ENCODE results near the gene ZNF211.

Gene ZNF211

DNA sequence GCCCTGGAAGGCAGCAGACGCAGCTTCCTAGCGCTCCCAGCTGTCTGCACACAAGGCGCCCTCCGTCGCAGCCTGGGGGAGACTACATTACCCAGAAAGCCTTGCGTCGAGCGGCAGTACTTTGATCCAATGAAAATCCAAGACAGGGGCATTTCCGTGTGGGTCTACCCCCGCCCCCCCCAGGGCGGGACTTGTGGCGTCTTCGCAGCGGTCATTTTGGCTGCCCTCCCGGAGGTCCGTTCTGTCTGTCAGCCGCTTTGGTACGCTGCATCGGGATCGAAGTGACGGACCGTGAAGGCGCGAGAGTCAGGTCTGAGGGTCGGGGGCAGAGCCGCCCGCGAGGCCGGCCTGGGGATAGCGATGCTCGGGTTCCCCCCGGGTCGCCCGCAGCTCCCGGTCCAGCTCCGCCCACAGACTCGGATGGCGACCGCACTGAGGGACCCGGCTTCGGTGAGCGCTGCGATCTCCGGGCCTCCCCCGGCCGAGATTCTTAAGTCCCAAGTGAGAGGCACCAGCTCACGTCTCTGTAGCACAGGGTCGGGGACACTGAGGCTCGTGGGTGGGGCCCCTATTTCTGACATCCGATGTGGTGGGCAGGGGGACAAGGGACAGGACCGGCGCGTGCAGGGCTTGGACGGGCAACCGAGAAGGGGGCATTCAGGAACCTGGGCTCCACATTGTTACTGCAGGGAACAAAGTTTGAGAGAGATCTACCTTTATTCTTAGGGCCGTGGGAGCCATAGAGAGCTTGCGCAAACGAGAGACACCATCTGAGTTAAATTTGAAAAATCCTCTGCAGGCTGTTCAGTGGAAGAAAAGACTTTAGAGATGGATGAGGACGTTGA is at the start of gene ZNF211:
TSS of gene ZNF211 (plus strand) at position 182 of the 845 bp plus-strand sequence. CDS start at position 361, 179 bp downstream.
- DNase-seq, result peak; percentile 93
- in situ Hi-C loops (cut with HindIII; ENCODE audit: low pct_ligation_motif_present, low pct_unique_long_range_greater_than_20kb, low sequenced_read_pairs), result no loop called here

DNA sequence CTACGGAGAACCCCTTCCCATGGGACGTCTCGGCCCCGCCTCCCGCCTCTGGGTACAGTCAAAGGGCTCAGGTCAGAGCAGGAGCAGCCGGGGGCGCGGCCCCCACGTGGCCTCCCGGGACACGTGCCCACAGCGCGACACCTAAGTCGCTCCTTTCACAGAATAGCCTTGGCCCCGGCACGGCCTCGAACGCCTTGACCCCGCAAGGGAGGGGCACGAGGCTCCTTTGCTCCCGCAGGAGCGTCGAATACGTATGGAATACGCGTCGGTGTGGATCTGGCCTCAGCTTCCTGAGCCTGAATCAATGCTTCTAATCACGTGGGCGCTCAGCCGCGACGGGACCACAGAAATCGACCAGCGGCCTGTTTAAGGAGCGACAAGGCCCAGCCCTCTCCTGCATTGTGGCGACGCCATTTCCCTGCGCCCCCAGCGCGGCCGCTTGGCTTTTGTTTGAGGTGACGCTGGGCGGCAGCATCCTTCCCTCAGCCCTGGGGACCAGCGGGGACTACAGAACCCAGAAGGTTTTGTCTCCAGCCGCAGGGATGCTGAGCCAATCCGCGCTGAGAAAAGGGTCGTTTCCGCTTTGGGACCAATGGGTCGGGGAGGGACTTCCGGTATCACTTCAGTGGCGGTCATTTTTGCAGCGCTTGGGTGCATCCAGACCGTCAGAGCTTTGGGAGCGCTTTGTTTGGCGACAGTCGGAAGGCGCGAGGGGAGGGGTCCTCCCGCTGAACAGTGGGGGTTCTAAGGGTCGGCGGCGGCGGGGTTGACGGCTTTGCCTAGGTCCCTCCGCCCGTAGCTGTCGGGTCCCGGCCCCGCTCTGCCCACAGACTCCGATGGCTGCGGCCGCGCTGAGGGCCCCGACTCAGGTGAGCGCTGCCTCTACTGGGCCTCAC is 49.2 kb upstream of the ZNF211 start, which contains the start of gene ZIK1:
TSS of gene ZIK1 (plus strand) at position 625 of the 896 bp plus-strand sequence. CDS start at position 837, 212 bp downstream.
- in situ Hi-C loops (cut with HindIII; ENCODE audit: low pct_ligation_motif_present, low pct_unique_long_range_greater_than_20kb, low sequenced_read_pairs), result no loop called here
- DNase-seq, result no peak

DNA sequence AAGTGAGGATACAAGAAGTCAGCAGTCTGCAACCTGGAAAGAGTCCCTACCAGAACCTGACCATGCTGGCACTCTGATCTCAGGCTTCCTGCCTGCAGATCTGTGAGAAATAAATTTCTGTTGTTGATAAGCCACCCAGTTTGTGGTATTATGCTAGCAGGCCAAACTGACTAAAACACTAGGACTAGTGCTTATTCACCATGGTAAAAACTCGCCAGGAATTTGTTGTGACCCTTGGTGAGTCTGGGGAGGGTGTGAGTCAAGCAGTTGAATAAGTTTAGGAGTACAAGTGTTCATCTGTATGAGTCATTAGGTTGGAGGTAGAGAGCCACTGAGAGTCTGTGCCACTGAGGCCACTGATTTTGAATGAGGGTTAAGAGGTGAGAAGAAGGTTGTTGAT is 45.4 kb upstream of the ZNF211 start:
- DNase-seq, result peak; percentile 67
- in situ Hi-C loops (cut with HindIII; ENCODE audit: low pct_ligation_motif_present, low pct_unique_long_range_greater_than_20kb, low sequenced_read_pairs), result no loop called here

DNA sequence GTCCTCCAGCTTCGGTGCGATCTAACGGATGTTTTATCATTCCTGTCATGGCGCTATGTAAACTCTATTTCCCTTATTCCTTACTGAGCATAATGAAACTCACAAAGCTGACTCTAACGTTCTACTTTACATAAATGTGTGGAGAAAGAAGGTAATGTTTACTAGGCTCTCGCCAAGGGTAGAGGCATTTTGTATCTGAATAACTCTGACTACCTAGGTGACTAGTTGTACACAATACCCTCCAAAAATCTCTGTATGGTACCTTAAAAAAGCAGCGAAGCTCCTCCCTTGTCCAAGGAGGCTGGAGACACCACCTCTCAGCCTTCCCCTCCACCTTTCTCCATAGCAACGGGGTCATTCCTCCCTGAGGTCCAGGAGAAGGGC is 33.6 kb upstream of the ZNF211 start:
- in situ Hi-C loops (cut with HindIII; ENCODE audit: low pct_ligation_motif_present, low pct_unique_long_range_greater_than_20kb, low sequenced_read_pairs), result no loop called here
- no peak for DNase-seq

DNA sequence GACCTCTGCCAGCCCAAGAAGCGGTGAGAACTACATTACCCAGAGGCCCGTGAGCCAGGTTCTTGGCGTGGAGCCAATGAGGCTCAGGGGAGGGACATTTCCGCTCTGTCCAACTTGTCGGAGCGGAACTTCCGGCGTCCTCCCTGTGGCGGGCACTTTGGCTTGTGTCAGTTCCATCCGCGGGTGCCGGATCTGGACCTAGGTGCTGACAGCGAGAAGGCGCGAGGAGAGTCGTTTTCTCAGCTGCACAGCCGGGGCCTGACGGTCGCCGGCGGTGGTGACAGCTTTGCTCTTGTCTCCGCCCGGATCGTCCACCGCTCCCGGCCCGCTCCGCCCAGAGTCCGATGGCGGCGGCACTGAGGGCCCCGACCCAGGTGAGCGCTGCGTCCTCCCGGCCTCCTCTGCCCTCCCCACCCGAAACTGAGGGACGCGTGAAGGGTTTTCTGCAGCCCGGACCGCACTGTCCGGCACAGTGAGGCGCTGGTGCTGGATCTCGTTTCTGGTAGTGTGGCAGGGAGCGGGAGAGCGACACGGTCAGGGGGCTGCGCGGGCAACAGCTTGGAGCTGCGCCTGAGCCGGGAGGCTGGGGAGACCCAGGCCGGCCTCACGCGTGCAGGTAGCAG is 33.1 kb upstream of the ZNF211 start, which contains the start of gene ZNF530:
TSS of gene ZNF530 (plus strand) at position 125 of the 623 bp plus-strand sequence. CDS start 4,461 bp downstream, outside the sequence.
- in situ Hi-C loops (cut with HindIII; ENCODE audit: low pct_ligation_motif_present, low pct_unique_long_range_greater_than_20kb, low sequenced_read_pairs), result no loop called here
- peak; percentile 84 for DNase-seq

DNA sequence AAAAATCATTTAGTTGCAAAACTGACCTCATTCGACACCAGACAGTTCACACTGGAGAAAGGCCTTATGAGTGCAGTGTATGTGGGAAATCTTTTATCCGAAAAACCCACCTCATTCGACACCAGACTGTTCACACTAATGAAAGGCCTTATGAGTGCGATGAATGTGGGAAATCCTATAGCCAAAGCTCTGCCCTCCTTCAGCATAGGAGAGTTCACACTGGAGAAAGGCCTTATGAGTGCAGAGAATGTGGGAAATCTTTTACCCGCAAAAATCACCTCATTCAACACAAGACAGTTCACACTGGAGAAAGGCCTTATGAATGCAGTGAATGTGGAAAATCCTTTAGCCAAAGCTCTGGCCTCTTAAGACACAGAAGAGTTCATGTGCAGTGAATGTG is 26.0 kb upstream of the ZNF211 start:
- in situ Hi-C loops (cut with HindIII; ENCODE audit: low pct_ligation_motif_present, low pct_unique_long_range_greater_than_20kb, low sequenced_read_pairs), result no loop called here
- no peak for DNase-seq

DNA sequence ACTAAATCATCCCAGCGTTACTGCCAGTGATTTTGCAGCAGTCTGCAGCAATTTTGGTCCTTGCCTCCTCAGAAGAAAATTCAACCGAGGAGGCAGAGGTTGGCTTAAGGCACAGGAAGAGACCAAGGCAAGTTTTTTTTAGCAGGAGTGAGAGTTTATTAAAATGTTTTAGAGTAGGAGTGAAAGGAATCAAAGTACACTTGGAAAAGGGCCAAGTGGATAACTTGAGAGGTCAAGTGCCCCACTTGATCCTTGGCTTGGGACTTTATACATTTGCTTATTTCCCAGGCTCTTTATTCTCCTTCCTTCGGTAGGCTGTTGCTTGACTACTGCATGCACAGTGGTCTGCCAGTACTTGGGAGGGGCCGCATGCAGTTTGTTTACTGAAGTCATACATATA is 21.9 kb upstream of the ZNF211 start:
- in situ Hi-C loops (cut with HindIII; ENCODE audit: low pct_ligation_motif_present, low pct_unique_long_range_greater_than_20kb, low sequenced_read_pairs), result no loop called here
- DNase-seq, result no peak

DNA sequence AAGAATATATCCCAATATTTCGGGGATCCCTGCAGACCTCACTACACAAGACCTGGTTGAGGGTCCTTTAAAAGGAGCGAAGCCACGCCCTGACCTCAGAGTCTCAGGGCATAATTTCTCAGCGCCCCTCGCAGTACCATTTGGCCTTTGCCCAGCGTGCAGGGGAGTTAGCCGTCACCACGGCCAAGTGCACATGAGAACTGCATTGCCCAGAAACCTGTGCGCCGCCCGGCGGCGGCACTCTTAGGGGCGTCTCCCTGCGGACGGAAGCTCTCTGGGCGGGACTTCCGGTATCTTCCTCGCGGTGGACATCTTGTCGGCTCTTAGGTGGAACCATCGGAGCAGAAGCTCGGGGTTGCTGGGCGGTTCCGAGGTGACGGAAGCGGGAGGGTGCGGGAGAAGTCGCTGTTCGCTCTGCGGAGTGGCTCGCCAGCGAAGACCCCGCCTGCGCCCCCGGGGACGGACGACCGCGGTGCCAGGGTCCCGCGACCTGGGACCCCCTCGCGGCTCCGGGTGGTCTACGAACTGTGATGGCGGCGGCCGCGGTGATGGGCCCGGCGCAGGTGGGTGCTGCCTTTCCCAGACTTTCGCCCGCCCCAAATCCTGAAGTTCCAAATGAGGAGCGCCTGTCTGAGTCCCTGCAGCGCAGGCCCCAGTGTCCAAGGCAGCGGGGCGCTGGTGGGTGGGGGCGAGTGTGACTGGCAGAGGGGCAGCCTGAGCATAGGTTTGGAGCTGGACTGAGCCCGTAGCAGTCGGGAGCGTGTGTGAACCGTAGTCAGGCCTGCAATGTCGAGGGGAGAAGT is 18.8 kb upstream of the ZNF211 start, which contains the start of gene ZNF134:
TSS of gene ZNF134 (plus strand) at position 302 of the 803 bp plus-strand sequence. CDS start 5,227 bp downstream, outside the sequence.
- in situ Hi-C loops (cut with HindIII; ENCODE audit: low pct_ligation_motif_present, low pct_unique_long_range_greater_than_20kb, low sequenced_read_pairs), result no loop called here
- peak; percentile 88 for DNase-seq

DNA sequence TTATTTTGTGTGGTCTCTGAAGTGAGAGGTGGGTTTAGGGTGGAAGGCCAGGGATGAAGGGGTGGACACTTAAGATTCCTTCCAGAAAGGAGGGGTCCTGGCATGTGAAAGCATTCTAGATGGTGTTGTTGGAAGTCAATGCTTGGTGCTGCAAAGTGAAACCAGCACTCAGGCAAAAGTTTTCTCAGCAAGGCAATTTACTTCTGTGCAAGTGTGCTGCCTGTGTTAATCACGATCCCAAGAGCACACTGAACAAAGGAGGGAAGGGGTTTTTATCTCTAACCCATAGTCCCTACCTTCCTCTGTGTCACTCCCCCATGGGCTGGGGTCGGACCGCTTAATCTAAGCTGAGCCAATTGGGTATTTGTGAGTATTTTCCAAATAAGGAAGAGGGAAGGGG is 17.6 kb upstream of the ZNF211 start:
- in situ Hi-C loops (cut with HindIII; ENCODE audit: low pct_ligation_motif_present, low pct_unique_long_range_greater_than_20kb, low sequenced_read_pairs), result no loop called here
- no peak for DNase-seq

DNA sequence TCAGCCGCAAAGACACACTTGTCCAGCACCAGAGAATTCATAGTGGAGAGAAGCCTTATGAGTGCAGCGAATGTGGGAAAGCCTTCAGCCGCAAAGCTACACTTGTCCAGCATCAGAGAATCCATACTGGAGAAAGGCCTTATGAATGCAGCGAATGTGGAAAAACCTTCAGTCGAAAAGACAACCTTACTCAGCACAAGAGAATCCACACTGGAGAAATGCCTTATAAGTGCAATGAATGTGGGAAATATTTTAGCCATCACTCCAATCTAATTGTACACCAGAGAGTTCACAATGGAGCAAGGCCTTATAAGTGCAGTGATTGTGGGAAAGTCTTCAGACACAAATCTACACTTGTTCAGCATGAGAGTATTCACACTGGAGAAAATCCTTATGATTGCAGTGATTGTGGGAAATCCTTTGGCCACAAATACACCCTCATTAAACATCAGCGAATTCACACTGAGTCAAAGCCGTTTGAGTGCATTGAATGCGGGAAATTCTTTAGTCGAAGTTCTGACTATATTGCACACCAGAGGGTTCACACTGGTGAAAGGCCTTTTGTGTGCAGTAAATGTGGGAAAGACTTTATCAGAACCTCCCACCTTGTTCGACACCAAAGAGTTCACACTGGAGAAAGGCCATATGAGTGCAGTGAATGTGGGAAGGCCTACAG is 12.2 kb upstream of the ZNF211 start:
- DNase-seq, result peak; percentile 13
- in situ Hi-C loops (cut with HindIII; ENCODE audit: low pct_ligation_motif_present, low pct_unique_long_range_greater_than_20kb, low sequenced_read_pairs), result no loop called here

DNA sequence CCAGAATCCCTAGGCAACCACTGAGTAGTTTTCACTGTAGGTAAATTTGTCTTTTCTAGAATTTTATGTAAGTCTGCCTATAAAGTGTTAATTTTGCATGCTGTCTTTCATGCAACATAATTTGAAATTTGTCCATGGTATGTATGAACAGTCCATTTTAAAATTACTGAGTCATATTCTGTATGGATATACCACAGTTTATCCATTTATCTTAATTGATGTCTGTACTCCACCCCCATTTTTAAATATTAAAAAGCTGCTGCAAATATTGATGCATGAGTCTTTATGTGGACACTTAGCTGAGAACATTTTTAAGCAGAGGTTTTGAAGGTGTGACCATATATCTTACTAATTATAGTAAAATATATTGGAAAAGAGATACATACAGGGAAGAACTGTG is 9.9 kb upstream of the ZNF211 start:
- in situ Hi-C loops (cut with HindIII; ENCODE audit: low pct_ligation_motif_present, low pct_unique_long_range_greater_than_20kb, low sequenced_read_pairs), result no loop called here
- DNase-seq, result no peak

DNA sequence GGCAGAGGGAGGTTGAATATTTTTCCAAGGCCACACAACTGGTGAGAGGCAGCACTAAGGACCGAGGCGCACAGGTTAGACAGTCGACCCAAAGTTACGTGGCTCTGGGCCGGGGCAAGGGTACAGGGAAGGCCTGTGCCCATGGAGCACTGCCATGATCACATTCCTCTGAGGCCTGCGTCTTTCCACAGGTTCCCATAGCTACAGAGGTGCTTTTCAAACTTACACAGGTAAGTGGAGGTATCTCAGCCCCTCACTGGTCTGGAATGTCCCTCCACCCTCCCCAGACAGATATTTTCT is 814 bp downstream of the ZNF211 start:
- in situ Hi-C loops (cut with HindIII; ENCODE audit: low pct_ligation_motif_present, low pct_unique_long_range_greater_than_20kb, low sequenced_read_pairs), result no loop called here
- no peak for DNase-seq

DNA sequence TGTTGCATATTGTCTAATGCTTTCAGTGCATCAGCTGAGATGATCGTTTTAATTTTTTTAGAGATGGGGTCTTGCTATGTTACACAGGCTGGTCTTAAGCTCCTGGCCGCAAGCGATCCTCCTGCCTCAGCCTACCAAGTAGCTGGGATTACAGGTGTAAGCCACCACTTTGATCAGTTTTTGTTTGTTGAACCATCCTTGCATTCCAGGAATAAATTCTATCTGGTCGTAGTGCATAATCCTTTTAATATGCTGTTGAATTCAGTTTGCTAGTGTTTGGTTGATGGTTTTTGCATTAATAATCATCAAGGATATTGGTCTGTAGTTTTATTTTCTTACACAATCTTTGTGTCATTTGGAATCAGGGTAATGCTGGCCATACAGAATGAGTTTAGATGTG is 4.4 kb downstream of the ZNF211 start:
- in situ Hi-C loops (cut with HindIII; ENCODE audit: low pct_ligation_motif_present, low pct_unique_long_range_greater_than_20kb, low sequenced_read_pairs), result no loop called here
- DNase-seq, result no peak

DNA sequence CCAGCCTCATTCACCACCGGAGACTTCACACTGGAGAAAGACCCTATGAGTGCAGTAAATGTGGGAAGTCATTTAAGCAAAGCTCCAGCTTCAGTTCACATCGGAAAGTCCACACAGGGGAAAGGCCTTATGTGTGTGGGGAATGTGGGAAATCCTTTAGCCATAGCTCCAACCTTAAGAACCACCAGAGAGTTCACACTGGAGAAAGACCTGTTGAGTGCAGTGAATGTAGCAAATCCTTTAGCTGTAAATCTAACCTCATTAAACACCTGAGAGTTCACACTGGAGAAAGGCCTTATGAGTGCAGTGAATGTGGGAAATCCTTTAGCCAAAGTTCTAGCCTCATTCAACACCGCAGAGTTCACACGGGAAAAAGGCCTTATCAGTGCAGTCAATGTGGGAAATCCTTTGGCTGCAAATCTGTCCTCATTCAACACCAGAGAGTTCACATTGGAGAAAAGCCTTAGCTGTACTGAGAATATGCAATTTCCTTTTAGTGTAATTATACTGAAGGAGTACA is 8.8 kb downstream of the ZNF211 start:
- no peak for DNase-seq
- in situ Hi-C loops (cut with HindIII; ENCODE audit: low pct_ligation_motif_present, low pct_unique_long_range_greater_than_20kb, low sequenced_read_pairs), result no loop called here

DNA sequence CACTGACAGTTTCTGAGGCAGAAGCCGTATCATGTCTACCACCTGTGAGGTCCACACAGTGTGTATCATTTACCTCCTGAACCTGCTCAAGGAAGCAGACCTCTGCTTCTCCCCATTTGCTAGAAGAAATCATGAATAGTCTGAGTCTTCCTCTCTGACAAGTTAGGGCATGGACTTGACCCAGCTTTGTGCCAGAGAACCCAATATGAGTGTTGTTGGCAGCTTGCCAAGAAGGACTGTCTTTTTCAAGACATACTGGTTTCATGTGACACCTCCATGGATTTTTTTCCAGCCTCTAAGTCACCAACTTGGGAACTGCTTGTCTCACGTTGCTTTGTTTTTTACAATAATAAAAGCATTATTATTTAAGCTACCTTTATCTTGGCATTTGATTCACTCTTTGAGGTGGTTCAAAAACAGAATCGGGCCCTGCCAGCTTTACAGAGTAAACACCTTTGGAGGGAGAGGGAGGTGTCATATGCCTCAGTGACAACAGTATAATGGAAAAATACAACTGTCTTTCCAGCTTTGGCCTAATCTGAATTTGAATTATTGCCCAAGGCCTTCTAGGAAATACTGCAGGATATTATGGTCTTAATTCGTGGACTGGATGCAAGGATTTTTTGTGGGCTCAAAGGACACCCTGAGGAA is 9.6 kb downstream of the ZNF211 start:
- in situ Hi-C loops (cut with HindIII; ENCODE audit: low pct_ligation_motif_present, low pct_unique_long_range_greater_than_20kb, low sequenced_read_pairs), result no loop called here

DNA sequence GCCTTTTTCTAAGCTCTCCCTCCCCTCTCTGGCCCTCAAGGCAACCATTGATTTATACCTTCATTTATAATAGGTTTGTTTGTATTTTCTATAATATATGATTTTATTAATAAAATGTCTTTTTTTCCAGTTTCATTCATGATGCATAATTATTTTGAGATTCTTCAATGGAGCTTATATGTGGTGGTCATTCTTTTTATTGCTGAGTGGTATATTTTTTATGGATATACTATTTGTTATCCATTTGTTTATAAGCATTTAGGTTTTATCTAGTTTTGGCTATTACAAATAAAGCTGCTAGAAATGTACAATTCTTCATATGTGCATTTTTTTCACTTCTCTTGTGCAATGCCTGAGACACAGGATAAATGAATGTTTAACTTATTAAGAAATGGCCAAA is 10.8 kb downstream of the ZNF211 start:
- DNase-seq, result no peak
- in situ Hi-C loops (cut with HindIII; ENCODE audit: low pct_ligation_motif_present, low pct_unique_long_range_greater_than_20kb, low sequenced_read_pairs), result no loop called here

More for the DNA sequence above, 9.6 kb downstream of the ZNF211 start:
- DNase-seq, result no peak
